ENCODE results near the gene ZNF830.
"Not testable (repeated sequence)": the region's sequence is repeated elsewhere in the genome, so short reads cannot be mapped to it uniquely, and the experiment has no call there.

ZNF830 gene

GRCh38 chr17:34991606-34992005 lies 30.3 kb downstream of the ZNF830 start:
- no peak for DNase-seq (ENCODE audit: low spot score)

DNA sequence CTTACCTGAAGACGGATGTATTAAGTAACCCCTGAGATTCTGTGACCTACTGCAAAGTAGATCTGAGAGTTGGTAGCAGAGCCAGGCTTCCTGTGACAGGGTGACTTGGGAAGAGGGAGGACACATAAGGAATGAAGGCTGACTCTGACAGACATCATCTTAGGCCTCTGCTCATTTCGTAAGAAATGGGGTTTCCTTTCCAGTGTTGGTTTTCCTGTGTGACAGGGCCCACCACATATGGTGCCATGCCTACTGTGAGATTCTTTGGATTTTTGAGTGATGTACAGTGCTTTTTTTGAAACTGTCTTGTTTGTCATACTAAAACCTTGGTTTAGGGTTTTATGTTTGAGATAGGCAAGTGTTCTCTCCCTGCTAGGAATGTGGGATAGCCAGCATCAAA lies 31.7 kb downstream of the ZNF830 start:
- DNase-seq (ENCODE audit: low spot score) = no peak

DNA sequence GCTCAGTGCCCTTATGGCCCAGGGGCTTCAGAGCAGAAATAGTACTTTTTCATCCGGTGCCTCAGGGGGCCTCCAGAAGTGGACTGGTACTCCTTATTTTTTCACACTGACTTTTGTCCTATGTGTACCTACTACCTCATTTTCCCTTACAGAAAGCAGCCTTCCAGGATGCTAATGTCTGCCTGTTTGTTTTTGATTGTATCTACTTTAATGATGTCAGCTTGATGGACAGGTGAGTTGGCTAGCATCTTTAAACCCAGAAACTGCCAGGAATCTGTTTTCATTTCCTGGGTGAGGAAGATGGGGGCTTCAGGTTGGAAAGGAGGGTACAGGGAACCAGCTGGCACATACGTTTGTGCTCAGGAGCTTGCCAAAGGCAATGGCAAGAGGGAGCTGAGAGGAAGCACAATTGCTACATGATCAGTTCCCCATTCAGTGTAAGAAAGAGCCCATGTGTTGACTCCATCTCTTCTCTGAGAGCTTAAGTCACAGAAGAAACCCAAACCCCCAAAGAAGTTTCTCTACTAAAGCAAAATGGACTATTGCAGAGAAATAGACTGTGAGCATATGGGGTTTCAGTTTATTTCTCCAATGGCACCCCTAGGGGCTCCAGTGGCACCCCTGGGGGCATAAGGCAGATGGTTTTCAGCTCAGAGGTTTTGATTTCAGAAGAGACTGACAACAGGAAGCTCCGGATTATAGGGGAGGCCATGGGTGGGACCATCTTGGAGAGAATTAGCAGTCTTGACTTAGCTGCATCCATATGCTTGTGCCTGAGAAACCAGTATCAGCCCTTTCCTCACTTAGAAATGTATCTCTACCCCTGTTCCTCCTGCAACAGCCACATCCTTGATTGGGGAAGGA lies 35.3 kb downstream of the ZNF830 start:
- no peak for DNase-seq (ENCODE audit: low spot score)

GRCh38 chr17:34997355-34997862 lies 36.1 kb downstream of the ZNF830 start:
- DNase-seq (ENCODE audit: low spot score) = no peak

- peak; percentile 70 for DNase-seq (ENCODE audit: low spot score)
These were observed 36.9 kb downstream of the ZNF830 start for GRCh38 chr17:34998205-34998604.

GRCh38 chr17:34999456-34999855 lies 38.1 kb downstream of the ZNF830 start:
- no peak for DNase-seq (ENCODE audit: low spot score)

DNA sequence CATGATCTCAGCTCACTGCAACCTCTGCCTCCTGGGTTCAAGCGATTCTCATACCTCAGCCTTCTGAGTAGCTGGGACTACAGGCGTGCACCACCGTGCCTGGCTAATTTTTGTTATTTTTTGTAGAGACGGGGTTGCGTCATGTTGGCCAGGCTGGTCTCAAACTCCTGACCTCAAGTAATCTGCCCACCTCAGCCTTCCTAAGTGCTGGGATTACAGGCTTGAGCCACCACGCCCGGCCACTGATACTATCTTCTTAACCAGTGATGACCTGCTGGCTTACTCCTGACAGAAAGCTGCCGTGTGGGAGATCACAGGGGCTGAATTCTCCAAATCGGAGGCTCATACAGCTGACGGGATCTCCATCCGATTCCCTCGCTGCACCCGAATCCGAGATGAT lies 39.6 kb downstream of the ZNF830 start:
- DNase-seq (ENCODE audit: low spot score) = not testable (repeated sequence)

GRCh38 chr17:35001549-35001948 lies 40.2 kb downstream of the ZNF830 start:
- no peak for DNase-seq (ENCODE audit: low spot score)

GRCh38 chr17:35002876-35003551 lies 41.7 kb downstream of the ZNF830 start:
- no peak for DNase-seq (ENCODE audit: low spot score)

- no peak for DNase-seq (ENCODE audit: low spot score)
These were observed 42.4 kb downstream of the ZNF830 start for GRCh38 chr17:35003778-35004177.

DNA sequence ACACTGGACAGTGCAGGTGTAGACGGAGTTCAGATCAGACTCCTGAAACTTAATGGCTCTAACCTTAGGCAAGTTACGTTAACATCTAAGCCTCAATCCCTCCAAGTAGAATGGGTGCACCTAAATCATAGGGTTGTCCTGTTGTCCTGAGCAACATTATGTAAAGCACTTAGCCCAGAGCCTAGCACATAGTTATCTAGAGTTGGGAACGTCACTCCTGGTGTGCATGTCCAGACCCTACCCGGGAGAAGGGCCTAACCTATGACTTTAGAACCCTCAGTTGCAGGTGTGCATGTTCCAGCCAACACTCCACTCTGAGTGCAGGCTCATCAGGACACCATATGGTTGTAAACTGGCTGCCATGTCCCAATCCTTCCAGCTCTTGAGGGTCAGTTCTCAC lies 45.0 kb downstream of the ZNF830 start:
- no peak for DNase-seq (ENCODE audit: low spot score)

GRCh38 chr17:35006961-35007360 lies 45.6 kb downstream of the ZNF830 start:
- no peak for DNase-seq (ENCODE audit: low spot score)

DNA sequence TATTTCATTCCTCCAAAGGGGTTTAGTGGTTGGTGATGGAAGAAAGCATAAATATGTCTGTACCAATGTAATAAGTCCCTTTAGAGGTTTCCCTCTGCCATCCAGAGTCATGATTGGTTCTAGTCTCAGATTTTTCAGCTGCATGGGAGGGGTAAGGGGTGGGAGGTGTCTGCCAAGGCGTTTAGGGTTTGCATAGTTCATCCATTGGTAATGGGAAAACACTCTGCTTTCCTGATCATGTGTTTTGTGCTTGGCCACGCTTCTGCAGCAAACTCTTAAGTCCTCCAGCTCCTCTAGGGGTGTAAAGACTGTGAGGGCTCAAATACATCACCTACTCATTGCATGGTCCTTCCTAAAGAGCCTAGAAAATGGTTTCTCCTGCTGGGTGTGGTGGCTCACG lies 48.8 kb downstream of the ZNF830 start:
- DNase-seq (ENCODE audit: low spot score) = no peak

DNA sequence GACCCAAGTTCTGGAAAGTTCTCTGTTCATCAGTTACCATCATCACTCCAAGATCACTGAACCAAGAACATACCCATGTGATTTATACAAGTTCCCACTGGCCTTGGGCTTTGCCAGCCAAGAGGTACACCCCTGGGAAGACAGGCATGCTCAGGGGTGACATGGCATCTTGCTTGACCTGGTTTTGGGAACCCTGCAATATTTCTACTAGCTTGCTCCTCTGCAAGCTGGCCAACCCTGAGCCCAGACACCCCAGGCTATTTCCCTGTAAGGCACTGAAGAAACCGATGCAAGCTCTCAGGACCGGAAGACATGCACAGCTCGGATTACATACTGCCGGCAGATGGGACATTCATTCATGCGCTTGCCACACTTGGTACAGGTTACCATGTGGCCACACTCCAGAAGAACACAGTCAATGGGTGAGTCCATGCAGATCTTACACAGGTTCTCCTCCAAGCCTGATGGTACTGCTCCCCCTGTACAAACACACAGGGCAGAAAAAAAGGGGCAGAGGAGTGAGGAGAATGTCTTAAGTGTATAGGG lies 50.4 kb downstream of the ZNF830 start:
- no peak for DNase-seq (ENCODE audit: low spot score)
